Endothelial cell of umbilical vein (primary cell): ENCODE measurements around the gene TEKT5.

ENCODE experiments used
- CTCF ChIP-seq, 2 donors: IDR thresholded peaks; 1 replicate in 1 of 2; 2 replicates in 1 of 2; pipeline ENCODE4 v1.5.1; 2011; ENCODE audit warnings: low read length in 2 of 2, mild to moderate bottlenecking in 2 of 2, moderate library complexity in 2 of 2, control low read depth in 1 of 2, inconsistent platforms in 1 of 2, low read depth in 1 of 2; ENCODE audit not compliant: insufficient read depth in 1 of 2; ENCODE audit errors: extremely low read depth in 1 of 2
- EZH2 ChIP-seq: IDR thresholded peaks from 2 replicates; pipeline ENCODE4 v1.6.1; 2012; ENCODE audit warnings: borderline replicate concordance, low read depth, mild to moderate bottlenecking, moderate library complexity, low read length, inconsistent platforms; ENCODE audit not compliant: severe bottlenecking
- FOS ChIP-seq: IDR thresholded peaks from 2 replicates; pipeline ENCODE4 v1.6.1; 2011; ENCODE audit warnings: mild to moderate bottlenecking, low read length, moderate library complexity, borderline replicate concordance; ENCODE audit not compliant: insufficient read depth
- JUN ChIP-seq: IDR thresholded peaks from 2 replicates; pipeline ENCODE4 v1.6.1; 2011; ENCODE audit warnings: borderline replicate concordance, low read depth; ENCODE audit not compliant: insufficient read length, insufficient read depth
- MYC ChIP-seq: IDR thresholded peaks from one replicate; pipeline ENCODE4 v1.6.1; 2011; ENCODE audit warnings: mild to moderate bottlenecking, low read depth, low read length
- POLR2A ChIP-seq: IDR thresholded peaks from 2 replicates; pipeline ENCODE4 v1.6.1; 2012; ENCODE audit warnings: low read depth, mild to moderate bottlenecking, control low read depth, low read length
- POLR2AphosphoS5 ChIP-seq: IDR thresholded peaks from 2 replicates; pipeline ENCODE4 v1.6.1; 2012; ENCODE audit warnings: low read depth, mild to moderate bottlenecking, control low read depth, low read length, moderate library complexity; ENCODE audit not compliant: insufficient read depth
- TF ChIP-seq, protein P1 (sequence below): IDR thresholded peaks from 2 replicates; pipeline ENCODE4 v1.6.1; 2011; ENCODE audit not compliant: insufficient read depth, insufficient read length

DNA sequence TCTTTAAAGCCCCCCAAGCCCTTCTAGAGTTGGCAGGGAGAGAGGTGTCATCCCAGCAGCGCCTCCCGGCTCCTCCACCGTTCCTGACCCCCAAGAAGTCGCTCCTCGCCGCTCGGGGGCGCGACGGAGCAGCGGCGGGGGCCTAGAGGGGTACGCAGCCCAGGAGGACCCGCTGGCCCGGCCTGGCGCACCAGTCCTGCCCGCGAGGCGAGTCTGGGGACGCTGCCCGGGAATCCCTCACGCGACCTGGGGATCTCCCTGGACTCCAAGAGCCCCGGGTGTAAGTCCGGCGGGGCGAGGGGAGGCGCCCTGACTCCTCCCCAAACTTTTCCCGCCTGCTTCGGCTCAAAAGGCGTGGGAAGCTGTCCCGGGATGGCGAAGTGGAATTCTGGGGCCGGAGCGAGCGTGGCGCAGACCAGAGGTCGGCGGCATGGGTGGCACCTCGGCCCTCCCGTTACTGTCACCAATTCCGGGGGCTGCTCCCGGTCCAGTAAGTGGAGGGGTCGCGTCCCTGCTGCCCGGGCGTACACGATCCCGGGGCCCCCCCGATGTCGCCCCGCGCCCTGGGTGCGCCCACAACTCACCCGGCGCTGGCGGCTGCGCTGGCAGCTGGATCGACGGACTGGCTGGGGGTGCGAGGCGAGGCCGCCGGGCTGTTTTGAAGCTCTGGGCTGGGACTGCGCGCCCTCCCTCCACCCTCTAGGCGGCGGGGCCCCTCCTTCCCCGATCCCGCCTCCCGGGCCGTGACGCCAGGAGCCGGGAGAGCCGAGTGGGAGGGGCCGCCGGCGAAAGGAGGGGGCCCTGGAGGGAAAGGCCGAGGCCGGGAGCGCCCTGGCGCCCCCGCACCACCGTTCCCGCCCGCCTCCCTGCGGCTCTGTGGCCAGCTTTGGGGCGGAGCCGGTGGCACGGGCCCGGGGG is 114.5 kb downstream of the TEKT5 start, which contains the start of gene EMP2:
- TF ChIP-seq, protein P1, sequence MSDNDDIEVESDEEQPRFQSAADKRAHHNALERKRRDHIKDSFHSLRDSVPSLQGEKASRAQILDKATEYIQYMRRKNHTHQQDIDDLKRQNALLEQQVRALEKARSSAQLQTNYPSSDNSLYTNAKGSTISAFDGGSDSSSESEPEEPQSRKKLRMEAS: no peak
- peak; percentile 47 to 80 for TF ChIP-seq CTCF (IDR thresholded peaks at IDR 0.05; ENCODE audit: extremely low read depth in 1 of 2, insufficient read depth in 1 of 2, low read depth in 1 of 2, low read length in 2 of 2)
- TF ChIP-seq POLR2A: no peak
- peak; percentile 5 for TF ChIP-seq POLR2AphosphoS5
- TF ChIP-seq EZH2: no peak
- TF ChIP-seq MYC: no peak
- TF ChIP-seq JUN: no peak
- no peak for TF ChIP-seq FOS
